K562 (cell line): ENCODE measurements around the gene SYTL4. TPM values are rescaled to one million over a fixed set of nuclear protein-coding genes. Genes with fewer than 3 reads are reported as not detected.

Source experiments
- POLR2G ChIP-seq: fragments of 200-400 bp; formaldehyde crosslinking; IDR thresholded peaks from 2 replicates; pipeline ENCODE4 v1.6.1; 2017; ENCODE audit warnings: low read depth, mild to moderate bottlenecking, antibody characterized with exemption, low read length, moderate library complexity
- ZBTB8A ChIP-seq: fragments of 450-650 bp; IDR thresholded peaks from 2 replicates; pipeline ENCODE4 v1.6.1; 2018; ENCODE audit warnings: mild to moderate bottlenecking, moderate library complexity; ENCODE audit not compliant: partially characterized antibody
- polyA plus RNA-seq, 8 experiments: library from polyadenylated mRNA; depleted of rRNA in 4 of 8; stranded (reverse) in 5 of 8; unstranded in 3 of 8; fragments of >200 nt; fragmentation: Nextera tagmentation in 2 of 8; fragmentation: Illumina TruSeq in 1 of 8; extraction: Ambion mirVana in 2 of 8; extraction: Trizol in 1 of 8; gene quantifications; 2 replicates each; pipeline versions ENCODE4 v1.2.1 to v1.2.3, GENCODE V29; 2011 to 2014; ENCODE audit warnings: inconsistent platforms in 1 of 8, missing spikeins in 1 of 8
- total RNA-seq, 7 experiments: library from RNA; depleted of rRNA in 6 of 7; stranded (reverse); fragments of >200 nt in 6 of 7; fragmentation: Illumina TruSeq in 2 of 7; extraction: Trizol in 2 of 7; gene quantifications; 2 replicates each; pipeline versions ENCODE4 v1.2.1 to v1.2.3, GENCODE V29; 2011 to 2021; ENCODE audit warnings: low replicate concordance in 1 of 7
- TF ChIP-seq, protein P1 (sequence below): fragments of 450-650 bp; IDR thresholded peaks from 2 replicates; pipeline ENCODE4 v1.6.1; 2017; ENCODE audit warnings: antibody characterized with exemption, mild to moderate bottlenecking
- TF ChIP-seq, protein P2 (sequence below): sonication (generic); formaldehyde crosslinking; IDR thresholded peaks from 2 replicates; pipeline ENCODE4 v1.8.0; 2022; ENCODE audit warnings: missing genetic modification reagents, mild to moderate bottlenecking, borderline replicate concordance
- TF ChIP-seq, protein P3 (sequence below): fragments of 450-650 bp; IDR thresholded peaks from 2 replicates; pipeline ENCODE4 v1.6.1; 2018; ENCODE audit warnings: mild to moderate bottlenecking, low read depth; ENCODE audit not compliant: partially characterized antibody

Gene SYTL4
- total and polyA plus RNA-seq, 9 of the 15 experiments (the other 6 are each of a cell fraction or from before 2014, with no cell fraction given), result 0.65 to 9.0 (median 1.5) TPM

DNA sequence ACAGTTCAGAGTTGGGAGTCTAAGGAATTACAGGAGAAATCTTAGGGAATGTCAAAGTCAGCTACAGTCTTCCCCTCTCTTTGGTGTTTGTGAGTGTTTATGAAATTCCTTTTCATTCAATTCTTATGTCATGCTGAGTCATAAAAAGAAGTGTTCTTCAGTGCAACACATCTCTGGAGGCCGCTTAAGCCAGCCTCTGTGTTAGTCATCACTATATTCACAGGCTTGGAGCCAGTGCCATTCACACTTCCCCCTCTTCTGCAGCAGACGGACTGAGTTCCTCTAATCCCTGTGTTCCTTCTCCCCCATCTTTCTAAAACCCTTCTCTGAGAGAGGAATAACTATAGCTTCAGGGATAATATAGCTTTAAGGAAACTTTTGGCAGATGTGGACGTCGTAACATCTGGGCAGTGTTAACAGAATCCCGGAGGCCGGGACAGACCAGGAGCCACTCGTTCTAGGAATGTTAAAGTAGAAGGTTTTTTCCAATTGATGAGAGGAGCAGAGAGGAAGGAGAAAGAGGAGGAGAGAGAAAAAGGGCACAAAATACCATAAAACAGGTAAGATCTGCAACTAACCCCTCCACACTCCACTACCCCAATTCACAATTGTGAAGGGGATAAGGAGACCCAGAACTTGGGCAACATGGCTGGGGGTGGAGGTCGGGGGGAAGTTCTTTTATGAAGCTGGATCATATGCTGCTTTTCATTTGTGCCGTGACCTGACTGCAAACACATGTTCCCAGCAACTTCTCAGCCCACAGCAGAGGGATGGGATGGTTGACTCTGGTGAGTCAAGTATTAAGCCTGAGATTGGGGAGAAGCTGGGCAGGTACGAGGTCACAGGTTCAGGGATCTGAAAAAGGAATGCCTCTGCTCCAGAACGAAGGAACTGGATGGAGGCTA, 87.7 kb downstream of the SYTL4 start, which contains the start of gene SRPX2 (continued):
- TF ChIP-seq, protein P1, sequence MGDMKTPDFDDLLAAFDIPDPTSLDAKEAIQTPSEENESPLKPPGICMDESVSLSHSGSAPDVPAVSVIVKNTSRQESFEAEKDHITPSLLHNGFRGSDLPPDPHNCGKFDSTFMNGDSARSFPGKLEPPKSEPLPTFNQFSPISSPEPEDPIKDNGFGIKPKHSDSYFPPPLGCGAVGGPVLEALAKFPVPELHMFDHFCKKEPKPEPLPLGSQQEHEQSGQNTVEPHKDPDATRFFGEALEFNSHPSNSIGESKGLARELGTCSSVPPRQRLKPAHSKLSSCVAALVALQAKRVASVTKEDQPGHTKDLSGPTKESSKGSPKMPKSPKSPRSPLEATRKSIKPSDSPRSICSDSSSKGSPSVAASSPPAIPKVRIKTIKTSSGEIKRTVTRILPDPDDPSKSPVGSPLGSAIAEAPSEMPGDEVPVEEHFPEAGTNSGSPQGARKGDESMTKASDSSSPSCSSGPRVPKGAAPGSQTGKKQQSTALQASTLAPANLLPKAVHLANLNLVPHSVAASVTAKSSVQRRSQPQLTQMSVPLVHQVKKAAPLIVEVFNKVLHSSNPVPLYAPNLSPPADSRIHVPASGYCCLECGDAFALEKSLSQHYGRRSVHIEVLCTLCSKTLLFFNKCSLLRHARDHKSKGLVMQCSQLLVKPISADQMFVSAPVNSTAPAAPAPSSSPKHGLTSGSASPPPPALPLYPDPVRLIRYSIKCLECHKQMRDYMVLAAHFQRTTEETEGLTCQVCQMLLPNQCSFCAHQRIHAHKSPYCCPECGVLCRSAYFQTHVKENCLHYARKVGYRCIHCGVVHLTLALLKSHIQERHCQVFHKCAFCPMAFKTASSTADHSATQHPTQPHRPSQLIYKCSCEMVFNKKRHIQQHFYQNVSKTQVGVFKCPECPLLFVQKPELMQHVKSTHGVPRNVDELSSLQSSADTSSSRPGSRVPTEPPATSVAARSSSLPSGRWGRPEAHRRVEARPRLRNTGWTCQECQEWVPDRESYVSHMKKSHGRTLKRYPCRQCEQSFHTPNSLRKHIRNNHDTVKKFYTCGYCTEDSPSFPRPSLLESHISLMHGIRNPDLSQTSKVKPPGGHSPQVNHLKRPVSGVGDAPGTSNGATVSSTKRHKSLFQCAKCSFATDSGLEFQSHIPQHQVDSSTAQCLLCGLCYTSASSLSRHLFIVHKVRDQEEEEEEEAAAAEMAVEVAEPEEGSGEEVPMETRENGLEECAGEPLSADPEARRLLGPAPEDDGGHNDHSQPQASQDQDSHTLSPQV, result no peak
- TF ChIP-seq, protein P2, sequence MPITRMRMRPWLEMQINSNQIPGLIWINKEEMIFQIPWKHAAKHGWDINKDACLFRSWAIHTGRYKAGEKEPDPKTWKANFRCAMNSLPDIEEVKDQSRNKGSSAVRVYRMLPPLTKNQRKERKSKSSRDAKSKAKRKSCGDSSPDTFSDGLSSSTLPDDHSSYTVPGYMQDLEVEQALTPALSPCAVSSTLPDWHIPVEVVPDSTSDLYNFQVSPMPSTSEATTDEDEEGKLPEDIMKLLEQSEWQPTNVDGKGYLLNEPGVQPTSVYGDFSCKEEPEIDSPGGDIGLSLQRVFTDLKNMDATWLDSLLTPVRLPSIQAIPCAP, result no peak
- TF ChIP-seq POLR2G (no peak), ZBTB8A (no peak)
- TF ChIP-seq, protein P3, sequence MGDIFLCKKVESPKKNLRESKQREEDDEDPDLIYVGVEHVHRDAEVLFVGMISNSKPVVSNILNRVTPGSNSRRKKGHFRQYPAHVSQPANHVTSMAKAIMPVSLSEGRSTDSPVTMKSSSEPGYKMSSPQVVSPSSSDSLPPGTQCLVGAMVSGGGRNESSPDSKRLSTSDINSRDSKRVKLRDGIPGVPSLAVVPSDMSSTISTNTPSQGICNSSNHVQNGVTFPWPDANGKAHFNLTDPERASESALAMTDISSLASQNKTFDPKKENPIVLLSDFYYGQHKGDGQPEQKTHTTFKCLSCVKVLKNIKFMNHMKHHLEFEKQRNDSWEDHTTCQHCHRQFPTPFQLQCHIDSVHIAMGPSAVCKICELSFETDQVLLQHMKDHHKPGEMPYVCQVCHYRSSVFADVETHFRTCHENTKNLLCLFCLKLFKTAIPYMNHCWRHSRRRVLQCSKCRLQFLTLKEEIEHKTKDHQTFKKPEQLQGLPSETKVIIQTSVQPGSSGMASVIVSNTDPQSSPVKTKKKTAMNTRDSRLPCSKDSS, result no peak
